HG03378 (cell line): ENCODE results near the gene CHD3.

Source experiments
- ATAC-seq: cut with Tn5 transposase; IDR thresholded peaks from one replicate; pipeline ENCODE4 v1.9.1; 2021; ENCODE audit warnings: mild to moderate bottlenecking, moderate library complexity; ENCODE audit not compliant: unreplicated experiment

The CHD3 gene

GRCh38 chr17:7893187-7893880, 4.7 kb downstream of the CHD3 start:
- ATAC-seq: no peak

DNA sequence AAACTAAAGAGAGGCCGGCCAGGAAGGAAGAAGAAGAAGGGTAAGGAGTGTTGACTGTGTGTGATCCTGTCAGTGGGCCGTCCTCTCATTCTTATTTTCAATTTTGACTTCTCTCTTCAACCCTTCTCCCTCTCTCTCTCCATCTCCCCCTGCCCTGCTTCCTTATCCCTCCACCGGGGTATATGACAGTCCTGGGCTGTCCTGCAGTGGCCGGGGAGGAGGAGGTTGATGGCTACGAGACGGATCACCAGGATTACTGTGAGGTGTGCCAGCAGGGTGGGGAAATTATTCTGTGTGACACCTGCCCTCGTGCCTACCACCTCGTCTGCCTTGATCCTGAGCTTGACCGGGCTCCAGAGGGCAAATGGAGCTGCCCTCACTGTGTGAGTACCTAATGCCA, 5.6 kb downstream of the CHD3 start:
- ATAC-seq: no peak

- no peak for ATAC-seq
These were observed 6.3 kb downstream of the CHD3 start for GRCh38 chr17:7894866-7895265.

- ATAC-seq: no peak
These were observed 8.5 kb downstream of the CHD3 start for GRCh38 chr17:7897090-7897489.

DNA sequence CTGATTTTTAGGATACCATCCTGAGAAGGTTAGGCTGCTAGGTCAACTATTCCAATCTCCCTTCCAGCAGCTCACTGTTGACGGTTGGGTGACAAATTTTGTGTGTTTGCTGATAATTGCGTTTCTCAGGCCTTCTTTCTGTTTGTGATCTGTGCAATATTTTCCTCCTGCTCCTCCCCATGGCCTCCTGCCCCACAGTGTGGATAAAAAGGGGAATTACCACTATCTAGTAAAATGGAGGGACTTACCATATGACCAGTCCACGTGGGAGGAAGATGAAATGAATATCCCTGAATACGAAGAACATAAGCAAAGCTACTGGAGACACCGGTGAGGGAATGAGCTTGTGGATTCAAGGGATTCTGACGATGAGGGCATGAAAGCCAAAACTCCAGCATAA, 9.2 kb downstream of the CHD3 start:
- ATAC-seq: no peak

GRCh38 chr17:7903154-7904103, 14.8 kb downstream of the CHD3 start:
- ATAC-seq: no peak

- no peak for ATAC-seq
These were observed 20.5 kb downstream of the CHD3 start for GRCh38 chr17:7909089-7909488.

DNA sequence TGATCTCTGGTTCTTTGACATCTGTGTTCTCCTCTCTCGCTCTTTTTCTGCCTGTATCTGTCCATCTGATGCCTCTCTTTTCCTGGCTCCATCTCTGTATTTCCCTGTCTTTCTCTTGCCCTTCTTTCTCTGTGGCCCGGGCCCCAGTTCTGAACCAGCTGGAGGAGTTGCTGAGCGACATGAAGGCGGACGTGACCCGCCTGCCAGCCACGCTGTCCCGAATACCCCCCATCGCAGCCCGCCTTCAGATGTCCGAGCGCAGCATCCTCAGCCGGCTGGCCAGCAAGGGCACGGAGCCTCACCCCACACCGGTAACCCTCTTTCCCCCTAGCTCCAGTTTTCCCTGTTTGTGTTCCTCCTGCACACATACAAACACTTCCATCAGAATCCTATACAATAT, 21.7 kb downstream of the CHD3 start:
- no peak for ATAC-seq

GRCh38 chr17:7910711-7911110, 22.1 kb downstream of the CHD3 start:
- no peak for ATAC-seq

GRCh38 chr17:7911116-7911515, 22.5 kb downstream of the CHD3 start:
- no peak for ATAC-seq

- ATAC-seq: no peak
These were observed 24.4 kb downstream of the CHD3 start for GRCh38 chr17:7912927-7913524.

DNA sequence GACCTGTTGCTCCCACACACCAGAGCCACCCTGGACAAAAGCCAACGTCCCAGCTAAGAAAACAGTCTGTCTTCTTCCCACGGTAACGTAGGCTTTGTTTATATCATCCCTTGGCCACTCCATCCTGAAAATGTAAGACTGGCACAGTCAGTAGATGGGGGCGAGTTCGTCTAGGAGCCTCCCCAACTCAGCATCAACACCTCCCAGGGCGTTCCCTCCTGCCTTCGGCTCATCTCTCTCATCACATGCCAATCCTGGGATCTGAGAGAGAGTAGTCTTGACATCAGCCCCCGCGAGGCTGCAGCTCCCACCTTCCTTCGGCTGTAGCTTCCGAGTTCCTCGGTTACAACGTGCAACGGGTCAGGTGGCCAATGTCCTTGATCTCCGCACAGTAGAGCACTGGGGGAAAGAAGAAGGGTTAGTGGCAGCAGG, 26.6 kb downstream of the CHD3 start:
- ATAC-seq: no peak

GRCh38 chr17:7915611-7916384, 27.2 kb downstream of the CHD3 start, which contains the start of gene RNF227:
TSS of gene RNF227 (minus strand) at chr17:7916289. CDS start at chr17:7916195, 94 bp downstream.
- peak; percentile 43 for ATAC-seq

DNA sequence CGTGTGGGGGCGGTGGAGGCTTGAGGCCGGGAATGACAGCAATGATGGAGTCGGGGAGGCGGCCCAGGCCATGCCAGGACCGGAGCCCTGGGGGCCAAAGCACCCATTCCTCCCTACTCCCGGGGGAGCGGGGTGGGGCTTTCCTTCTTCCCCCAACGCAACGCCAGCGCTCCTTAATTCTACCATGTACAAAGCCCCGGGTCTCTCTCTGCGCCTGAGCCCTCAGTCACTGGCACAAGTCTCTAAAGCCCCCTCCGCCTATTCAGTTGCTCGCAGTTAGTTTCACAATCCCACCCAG, 27.7 kb downstream of the CHD3 start:
- peak; percentile 6 for ATAC-seq

- no peak for ATAC-seq
These were observed 28.2 kb downstream of the CHD3 start for GRCh38 chr17:7916808-7917207.

GRCh38 chr17:7922269-7922844, 33.8 kb downstream of the CHD3 start:
- no peak for ATAC-seq

DNA sequence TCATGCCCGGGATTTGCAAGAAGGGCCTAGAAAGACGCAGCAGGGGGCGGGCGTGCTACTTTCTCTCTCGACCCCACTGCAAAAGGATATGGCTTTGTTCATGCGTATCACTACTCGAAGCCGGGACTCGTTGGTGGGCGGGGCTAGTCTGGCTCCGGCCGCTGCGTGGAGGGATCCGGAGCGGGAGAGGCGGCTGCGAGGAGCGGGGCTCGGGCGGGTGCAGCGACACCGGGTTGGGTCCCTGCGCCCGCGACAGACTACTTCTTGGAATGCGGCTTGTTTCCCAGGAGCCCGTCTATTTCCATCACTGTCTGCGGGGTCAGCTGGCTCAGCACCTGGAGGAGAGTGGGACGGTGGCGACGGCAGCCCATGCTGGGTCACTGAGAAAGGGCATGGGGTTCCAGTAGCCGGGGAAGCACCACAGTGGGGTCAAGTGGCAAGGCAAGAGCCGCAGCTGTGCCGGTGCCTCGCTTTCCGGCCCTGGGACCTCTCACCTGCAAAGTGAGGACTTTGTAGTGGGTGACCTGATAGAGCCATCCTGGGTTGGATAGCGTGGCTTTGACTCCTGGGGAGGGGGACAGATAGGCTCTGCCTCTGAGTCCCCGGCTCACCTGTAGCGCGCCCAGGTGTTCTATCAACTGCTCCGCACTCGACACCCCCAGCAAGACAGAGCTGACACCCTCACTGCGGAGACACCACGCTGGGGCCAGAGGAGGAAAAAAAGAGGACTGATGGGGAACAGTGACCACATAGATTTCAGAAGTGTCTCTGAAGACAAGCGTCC, 34.4 kb downstream of the CHD3 start:
- no peak for ATAC-seq

- ATAC-seq: no peak
These were observed 39.0 kb downstream of the CHD3 start for GRCh38 chr17:7927596-7927995.

DNA sequence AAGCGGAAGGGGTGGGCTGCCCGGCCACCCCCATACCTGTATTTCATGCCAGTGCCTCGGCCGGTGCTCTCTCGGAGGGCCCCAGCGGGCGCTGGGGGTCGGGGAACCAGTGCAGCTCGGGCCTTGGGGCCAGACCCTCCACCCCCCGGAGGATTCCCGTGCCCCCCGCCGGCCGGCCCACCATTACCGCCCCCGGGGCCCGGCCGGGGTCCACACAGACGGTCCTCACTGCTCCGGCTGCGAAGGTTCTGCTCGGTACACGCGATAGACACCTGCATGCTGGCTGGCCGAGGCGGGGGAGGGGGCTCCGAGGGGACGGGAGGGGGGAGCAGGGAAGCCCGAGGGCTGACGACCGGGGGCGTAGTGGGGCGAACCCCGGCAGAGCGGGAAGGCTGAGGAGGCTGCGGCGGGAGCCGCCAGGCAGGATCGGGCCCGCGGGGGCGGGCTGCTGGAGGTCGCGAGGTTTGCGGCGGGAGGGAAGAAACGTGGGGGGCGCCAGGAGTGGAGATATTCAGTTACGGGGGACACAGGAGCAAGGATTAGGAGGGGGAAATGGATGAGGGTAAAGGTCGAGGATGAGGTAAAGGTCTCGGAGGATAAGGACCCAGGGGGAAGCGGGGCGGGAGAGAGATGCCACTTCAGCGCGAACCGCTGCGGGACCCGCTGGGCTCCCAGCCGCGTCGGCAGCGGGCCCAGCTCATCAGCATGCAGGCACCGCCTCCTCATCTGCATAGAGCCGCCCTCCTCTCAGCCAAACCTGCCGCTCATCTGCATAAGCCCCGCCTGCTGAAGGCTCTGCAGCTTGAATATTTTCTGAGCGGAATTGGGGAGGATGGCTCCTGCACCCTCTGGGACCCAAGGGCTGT, 40.8 kb downstream of the CHD3 start, which contains the start of gene KCNAB3:
KCNAB3 (minus strand) TSS at position 699 of the 866 bp plus-strand sequence; CDS start at position 278, 421 bp downstream.
- ATAC-seq: no peak
